Type B pancreatic cell (in vitro differentiated cells): ENCODE results near the gene KCNN1. TPM values are rescaled to one million over a fixed set of nuclear protein-coding genes. Genes with fewer than 3 reads are reported as not detected.

ENCODE experiments used
- DNase-seq: peaks from one replicate; pipeline ENCODE4 v3.0.0; 2021; ENCODE audit warnings: mixed read lengths; ENCODE audit not compliant: unreplicated experiment; ENCODE audit errors: extremely low spot score
- H3K27ac Mint-ChIP-seq: 2 replicates; pipeline ENCODE4 v1.8.0; 2021; ENCODE audit warnings: mild to moderate bottlenecking, mixed read lengths
- H3K27me3 Mint-ChIP-seq: 2 replicates; pipeline ENCODE4 v1.8.0; 2021; ENCODE audit warnings: mixed read lengths
- H3K36me3 Mint-ChIP-seq: 2 replicates; pipeline ENCODE4 v1.8.0; 2021; ENCODE audit warnings: mixed read lengths
- H3K4me1 Mint-ChIP-seq: one replicate; pipeline ENCODE4 v1.8.0; 2021; ENCODE audit warnings: mixed read lengths; ENCODE audit not compliant: unreplicated experiment
- H3K4me3 Mint-ChIP-seq: 2 replicates; pipeline ENCODE4 v1.8.0; 2021; ENCODE audit warnings: mild to moderate bottlenecking, mixed read lengths
- H3K9me3 Mint-ChIP-seq: 2 replicates; pipeline ENCODE4 v1.8.0; 2021; ENCODE audit warnings: mixed read lengths
- total RNA-seq: library from RNA; stranded (reverse); gene quantifications from 2 replicates; pipeline ENCODE4 v1.2.1, GENCODE V29; 2021; ENCODE audit warnings: low replicate concordance
- TF ChIP-seq, protein P1 (sequence below): fragments of 200-600 bp; sonication (generic); conservative IDR thresholded peaks from 2 replicates; pipeline ENCODE4 v1.5.0; 2021; ENCODE audit warnings: antibody characterized with exemption, mild to moderate bottlenecking

The KCNN1 gene
- total RNA-seq, 1 donor from 2014 or later, result 13.4 TPM

DNA sequence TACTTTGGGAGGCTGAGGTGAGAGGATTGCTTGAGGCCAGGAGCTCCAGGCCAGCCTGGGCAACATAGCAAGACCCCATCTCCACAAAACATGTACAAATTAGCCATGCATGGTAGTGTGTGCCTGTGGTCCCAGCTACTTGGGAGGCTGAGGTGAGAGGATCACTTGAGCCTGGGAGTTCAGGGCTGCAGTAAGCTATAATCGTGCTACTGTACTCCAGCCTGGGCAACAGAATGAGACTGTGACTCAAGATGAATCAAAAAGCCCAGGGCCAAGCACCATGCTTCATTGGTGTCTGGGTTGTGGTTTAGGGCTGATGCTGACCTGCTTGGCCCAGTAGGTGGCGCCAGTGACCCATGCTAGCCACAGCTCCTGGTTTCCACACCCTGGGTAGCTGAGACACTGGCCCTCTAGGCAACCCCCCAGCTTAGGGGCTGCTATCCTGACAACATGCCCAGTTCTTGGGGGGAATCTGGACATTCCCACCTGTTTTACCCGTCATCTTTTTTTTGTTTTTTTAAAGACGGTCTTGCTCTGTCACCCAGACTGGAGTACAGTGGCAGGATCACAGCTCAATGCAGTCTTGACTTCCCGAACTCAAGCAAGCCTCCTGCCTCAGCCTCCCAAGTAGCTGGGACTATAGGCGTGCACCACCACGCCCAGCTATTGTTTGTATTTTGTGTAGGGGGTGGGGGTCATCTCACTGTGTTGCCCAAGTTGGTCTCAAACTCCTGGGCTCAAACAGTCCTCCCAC lies 28.6 kb upstream of the KCNN1 start:
- Mint-ChIP-seq H3K9me3 (no peaks in the 10 kb centered on the region), H3K4me1 (peaks cover 5% of the 10 kb centered on the region), H3K36me3 (no peaks in the 10 kb centered on the region), H3K4me3 (no peak overlapping the region), H3K27me3 (no peaks in the 10 kb centered on the region), H3K27ac (no peak overlapping the region)
- TF ChIP-seq, protein P1, sequence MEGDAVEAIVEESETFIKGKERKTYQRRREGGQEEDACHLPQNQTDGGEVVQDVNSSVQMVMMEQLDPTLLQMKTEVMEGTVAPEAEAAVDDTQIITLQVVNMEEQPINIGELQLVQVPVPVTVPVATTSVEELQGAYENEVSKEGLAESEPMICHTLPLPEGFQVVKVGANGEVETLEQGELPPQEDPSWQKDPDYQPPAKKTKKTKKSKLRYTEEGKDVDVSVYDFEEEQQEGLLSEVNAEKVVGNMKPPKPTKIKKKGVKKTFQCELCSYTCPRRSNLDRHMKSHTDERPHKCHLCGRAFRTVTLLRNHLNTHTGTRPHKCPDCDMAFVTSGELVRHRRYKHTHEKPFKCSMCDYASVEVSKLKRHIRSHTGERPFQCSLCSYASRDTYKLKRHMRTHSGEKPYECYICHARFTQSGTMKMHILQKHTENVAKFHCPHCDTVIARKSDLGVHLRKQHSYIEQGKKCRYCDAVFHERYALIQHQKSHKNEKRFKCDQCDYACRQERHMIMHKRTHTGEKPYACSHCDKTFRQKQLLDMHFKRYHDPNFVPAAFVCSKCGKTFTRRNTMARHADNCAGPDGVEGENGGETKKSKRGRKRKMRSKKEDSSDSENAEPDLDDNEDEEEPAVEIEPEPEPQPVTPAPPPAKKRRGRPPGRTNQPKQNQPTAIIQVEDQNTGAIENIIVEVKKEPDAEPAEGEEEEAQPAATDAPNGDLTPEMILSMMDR, result peak; percentile 94
- DNase-seq, result peak; percentile 81

DNA sequence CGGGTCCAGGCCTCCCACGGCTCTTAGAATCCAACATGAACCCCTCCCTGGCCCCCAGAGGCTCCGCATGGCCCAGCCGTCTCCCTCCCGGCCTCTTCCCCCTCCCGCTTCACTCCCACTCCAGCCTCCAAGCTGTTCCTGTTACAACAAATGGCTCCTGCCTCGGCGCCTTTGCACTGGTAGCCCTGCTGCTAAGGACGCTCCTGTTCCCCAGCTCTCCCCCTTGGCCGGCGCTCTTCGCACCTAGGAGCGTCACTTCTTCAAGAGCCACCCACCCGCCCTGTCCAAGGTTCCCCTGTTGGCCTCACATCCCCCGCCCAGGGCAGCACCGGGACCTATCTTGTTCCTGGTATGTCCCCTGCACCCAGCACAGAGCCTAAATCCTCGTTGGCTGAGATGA lies 24.7 kb upstream of the KCNN1 start:
- H3K9me3 Mint-ChIP-seq, result no peaks in the 10 kb centered on the region
- no peak for DNase-seq
- H3K36me3 Mint-ChIP-seq, result no peaks in the 10 kb centered on the region
- no peak overlapping the region for H3K4me3 Mint-ChIP-seq
- no peak overlapping the region for H3K27ac Mint-ChIP-seq
- no peaks in the 10 kb centered on the region for H3K27me3 Mint-ChIP-seq
- H3K4me1 Mint-ChIP-seq, result peaks cover 4% of the 10 kb centered on the region
- TF ChIP-seq, protein P1, result no peak

DNA sequence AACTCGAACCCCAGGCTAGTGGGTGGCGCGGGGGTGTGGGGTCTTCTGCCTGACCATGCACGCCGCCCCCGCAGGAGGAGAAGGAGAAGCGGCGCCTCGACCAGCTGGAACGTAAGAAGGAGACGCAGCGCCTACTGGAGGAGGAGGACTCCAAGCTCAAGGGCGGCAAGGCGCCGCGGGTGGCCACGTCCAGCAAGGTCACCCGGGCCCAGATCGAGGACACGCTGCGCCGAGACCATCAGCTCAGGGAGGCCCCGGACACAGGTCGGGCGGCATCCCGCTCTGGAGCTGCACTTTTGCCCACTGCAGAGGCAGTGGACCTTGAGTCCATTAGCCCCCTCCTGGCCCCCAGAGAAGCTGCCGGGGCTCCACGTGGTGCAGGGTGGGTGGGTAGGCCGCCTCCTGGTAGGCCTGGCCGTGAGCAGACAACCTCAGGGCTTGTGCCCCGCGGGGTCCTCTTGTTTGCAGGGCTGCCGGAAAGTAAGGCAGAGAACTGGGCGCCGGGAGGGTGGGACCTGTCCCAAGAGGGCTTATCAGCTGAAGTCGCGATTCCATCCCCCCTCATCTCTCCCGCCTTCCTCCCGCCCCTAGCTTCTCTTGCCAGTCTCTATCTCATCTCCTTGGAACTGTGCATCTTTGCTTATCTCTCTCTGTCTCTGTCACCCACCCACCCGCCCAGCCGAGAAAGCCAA lies 24.2 kb upstream of the KCNN1 start:
- no peaks in the 10 kb centered on the region for H3K36me3 Mint-ChIP-seq
- no peak for DNase-seq
- no peak overlapping the region for H3K4me3 Mint-ChIP-seq
- H3K27ac Mint-ChIP-seq, result no peak overlapping the region
- H3K9me3 Mint-ChIP-seq, result no peaks in the 10 kb centered on the region
- H3K4me1 Mint-ChIP-seq, result peaks cover 4% of the 10 kb centered on the region
- TF ChIP-seq, protein P1, result no peak
- no peaks in the 10 kb centered on the region for H3K27me3 Mint-ChIP-seq

DNA sequence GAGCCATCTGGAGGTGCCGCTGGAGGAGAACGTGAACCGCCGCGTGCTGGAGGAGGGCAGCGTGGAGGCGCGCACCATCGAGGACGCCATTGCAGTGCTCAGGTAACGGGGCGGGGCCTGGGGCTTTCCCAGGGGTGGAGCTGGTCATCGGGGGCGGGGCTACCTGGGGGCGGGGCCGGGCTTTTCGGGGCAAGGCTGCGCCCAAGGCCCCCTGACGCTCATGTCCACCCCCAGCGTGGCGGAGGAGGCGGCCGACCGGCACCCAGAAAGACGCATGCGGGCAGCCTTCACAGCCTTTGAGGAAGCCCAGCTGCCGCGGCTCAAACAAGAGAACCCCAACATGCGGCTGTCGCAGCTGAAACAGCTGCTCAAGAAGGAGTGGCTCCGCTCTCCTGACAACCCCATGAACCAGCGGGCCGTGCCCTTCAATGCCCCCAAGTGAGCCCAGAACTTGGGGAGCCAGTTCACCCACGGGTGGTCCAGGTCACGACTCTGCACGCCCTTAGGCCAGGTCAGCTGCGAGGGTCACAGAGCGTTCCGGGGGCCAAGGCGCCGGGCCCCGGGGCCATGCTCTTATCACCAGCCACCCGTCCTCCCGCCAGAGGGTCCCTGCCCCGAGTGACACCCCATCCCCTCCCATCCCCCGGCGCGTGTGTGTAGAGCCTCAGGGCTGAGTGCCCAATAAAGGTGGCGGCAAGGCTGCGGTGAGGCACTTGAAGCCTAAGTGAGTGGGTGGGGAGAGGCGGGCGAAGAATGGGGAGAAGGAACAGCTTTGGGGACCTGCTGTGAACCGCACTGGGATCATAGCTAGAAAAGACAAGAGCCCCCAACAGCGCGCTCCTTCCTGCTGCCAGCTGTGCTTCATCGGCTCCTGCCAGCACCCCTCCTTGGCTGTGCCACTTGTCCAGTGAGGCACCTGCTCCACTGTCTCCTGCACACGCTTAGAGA lies 23.4 kb upstream of the KCNN1 start:
- DNase-seq, result no peak
- no peak overlapping the region for H3K27ac Mint-ChIP-seq
- peaks cover 4% of the 10 kb centered on the region for H3K4me1 Mint-ChIP-seq
- H3K9me3 Mint-ChIP-seq, result no peaks in the 10 kb centered on the region
- no peaks in the 10 kb centered on the region for H3K27me3 Mint-ChIP-seq
- TF ChIP-seq, protein P1, result no peak
- no peak overlapping the region for H3K4me3 Mint-ChIP-seq
- no peaks in the 10 kb centered on the region for H3K36me3 Mint-ChIP-seq

DNA sequence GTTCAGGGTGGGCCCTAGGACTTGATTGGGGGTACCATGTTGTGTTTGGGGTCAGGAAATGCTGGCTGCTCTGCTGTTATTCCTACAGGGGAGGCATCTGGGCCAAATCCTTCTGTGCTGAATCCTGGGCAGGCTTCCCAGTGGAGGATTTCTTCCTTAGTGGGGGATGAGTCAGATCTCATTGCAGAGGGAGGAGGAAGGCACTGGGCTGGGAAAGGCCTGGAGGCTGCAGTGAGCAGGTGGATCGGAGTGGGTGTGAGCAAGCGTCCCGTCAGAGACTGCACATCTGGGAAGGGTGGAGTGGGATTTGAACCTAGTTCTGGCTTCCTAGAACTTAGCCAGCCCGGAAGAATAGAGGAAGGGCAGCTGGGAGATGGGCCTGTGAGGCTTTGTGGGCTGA lies 22.6 kb upstream of the KCNN1 start:
- peaks cover 4% of the 10 kb centered on the region for H3K4me1 Mint-ChIP-seq
- no peak for DNase-seq
- H3K36me3 Mint-ChIP-seq, result no peaks in the 10 kb centered on the region
- H3K4me3 Mint-ChIP-seq, result no peak overlapping the region
- no peaks in the 10 kb centered on the region for H3K9me3 Mint-ChIP-seq
- no peak overlapping the region for H3K27ac Mint-ChIP-seq
- H3K27me3 Mint-ChIP-seq, result peaks cover 3% of the 10 kb centered on the region
- TF ChIP-seq, protein P1, result no peak
